BE2C (cell line): ENCODE data around the gene CAMK1.
A peak's percentile ranks its signal among the peaks of the same experiment; 100 is the strongest.

Source experiments
- DNase-seq: peaks from one replicate; pipeline ENCODE4 v3.0.0-alpha.2; 2020
- H3K27me3 ChIP-seq: fragments of 250-450 bp; sonication (Bioruptor Pico); 2 replicates; pipeline ENCODE4 v1.5.1; 2020; ENCODE audit warnings: mild to moderate bottlenecking
- H3K36me3 ChIP-seq: fragments of 250-450 bp; sonication (Bioruptor Pico); 2 replicates; pipeline ENCODE4 v1.5.1; 2020; ENCODE audit warnings: mild to moderate bottlenecking
- H3K4me1 ChIP-seq: fragments of 250-450 bp; sonication (Bioruptor Pico); 2 replicates; pipeline ENCODE4 v1.5.1; 2020
- H3K4me3 ChIP-seq: 2 replicates; pipeline ENCODE4 v1.5.1; 2011; ENCODE audit warnings: low read depth, low read length
- H3K9me3 ChIP-seq: fragments of 250-450 bp; sonication (Bioruptor Pico); 2 replicates; pipeline ENCODE4 v1.5.1; 2020
- CTCF ChIP-seq: IDR thresholded peaks from 2 replicates; pipeline ENCODE4 v1.5.1; 2012; ENCODE audit warnings: mild to moderate bottlenecking, low read depth, low read length

CAMK1 gene

GRCh38 chr3:9810846-9811245, 41.1 kb upstream of the CAMK1 start:
- no peak for DNase-seq
- H3K27me3 ChIP-seq, result no peaks in the 10 kb centered on the region
- no peaks in the 10 kb centered on the region for H3K9me3 ChIP-seq
- H3K4me3 ChIP-seq, result no peak overlapping the region
- no peaks in the 10 kb centered on the region for H3K4me1 ChIP-seq
- no peaks in the 10 kb centered on the region for H3K36me3 ChIP-seq
- TF ChIP-seq CTCF, result no peak

- no peaks in the 10 kb centered on the region for H3K27me3 ChIP-seq
- TF ChIP-seq CTCF, result no peak
- no peak for DNase-seq
- H3K36me3 ChIP-seq, result no peaks in the 10 kb centered on the region
- H3K4me3 ChIP-seq, result peak overlapping the region; percentile 56
- H3K4me1 ChIP-seq, result no peaks in the 10 kb centered on the region
- H3K9me3 ChIP-seq, result no peaks in the 10 kb centered on the region
Measured at GRCh38 chr3:9810433-9810770, 40.7 kb upstream of the CAMK1 start.

GRCh38 chr3:9809615-9810432, 40.1 kb upstream of the CAMK1 start, which contains the start of gene TTLL3:
Gene TTLL3, plus strand, starts transcription at chr3:9810262. Its CDS starts 400 bp downstream, at chr3:9810662.
- H3K27me3 ChIP-seq, result no peaks in the 10 kb centered on the region
- peak within 1 kb of the TSS; percentile 56 for H3K4me3 ChIP-seq
- no peaks in the 10 kb centered on the region for H3K9me3 ChIP-seq
- peak; percentile 70 for DNase-seq
- H3K4me1 ChIP-seq, result no peaks in the 10 kb centered on the region
- no peak for TF ChIP-seq CTCF
- H3K36me3 ChIP-seq, result peaks cover 2% of the 10 kb centered on the region

- no peak for DNase-seq
- Histone ChIP-seq H3K9me3 (no peaks in the 10 kb centered on the region), H3K4me3 (peak overlapping the region; percentile 56), H3K4me1 (no peaks in the 10 kb centered on the region), H3K27me3 (no peaks in the 10 kb centered on the region), H3K36me3 (peaks cover 5% of the 10 kb centered on the region)
- no peak for TF ChIP-seq CTCF
Measured at GRCh38 chr3:9809239-9809614, 39.5 kb upstream of the CAMK1 start.

- DNase-seq, result peak; percentile 40
- Histone ChIP-seq H3K27me3 (no peaks in the 10 kb centered on the region), H3K36me3 (peaks cover 12% of the 10 kb centered on the region), H3K4me3 (no peak overlapping the region), H3K9me3 (no peaks in the 10 kb centered on the region), H3K4me1 (no peaks in the 10 kb centered on the region)
- TF ChIP-seq CTCF, result peak; percentile 41
Measured at GRCh38 chr3:9808345-9809037, 38.7 kb upstream of the CAMK1 start.

- Histone ChIP-seq H3K4me1 (no peaks in the 10 kb centered on the region), H3K4me3 (no peak overlapping the region), H3K9me3 (no peaks in the 10 kb centered on the region), H3K36me3 (peaks cover 12% of the 10 kb centered on the region), H3K27me3 (no peaks in the 10 kb centered on the region)
- TF ChIP-seq CTCF, result no peak
- DNase-seq, result no peak
Measured at GRCh38 chr3:9807981-9808344, 38.2 kb upstream of the CAMK1 start.
